SJCRH30 (cell line): ENCODE data around the gene RASSF4. TPM values are rescaled to one million over a fixed set of nuclear protein-coding genes. Genes with fewer than 3 reads are reported as not detected.

Experiments used
- DNase-seq, 2 experiments: peaks; one replicate each; pipeline ENCODE4 v3.0.0-alpha.2; 2015 to 2020
- H3K27ac ChIP-seq: fragments of 250-450 bp; sonication (Bioruptor Pico); 2 replicates; pipeline ENCODE4 v1.5.1; 2020; ENCODE audit warnings: mild to moderate bottlenecking, moderate library complexity
- H3K27me3 ChIP-seq: fragments of 250-450 bp; sonication (Bioruptor Pico); 2 replicates; pipeline ENCODE4 v1.5.1; 2020; ENCODE audit warnings: mild to moderate bottlenecking, moderate library complexity
- H3K36me3 ChIP-seq: fragments of 250-450 bp; sonication (Bioruptor Pico); 2 replicates; pipeline ENCODE4 v1.5.1; 2020; ENCODE audit warnings: mild to moderate bottlenecking, moderate library complexity
- H3K4me1 ChIP-seq: fragments of 250-450 bp; sonication (Bioruptor Pico); 2 replicates; pipeline ENCODE4 v1.5.1; 2020; ENCODE audit warnings: mild to moderate bottlenecking, moderate library complexity
- H3K4me3 ChIP-seq: fragments of 250-450 bp; sonication (Bioruptor Pico); 2 replicates; pipeline ENCODE4 v1.5.1; 2020; ENCODE audit warnings: mild to moderate bottlenecking, moderate library complexity
- H3K9me3 ChIP-seq: fragments of 250-450 bp; sonication (Bioruptor Pico); replicated peaks from 2 replicates; pipeline ENCODE4 v1.5.1; 2020; ENCODE audit warnings: mild to moderate bottlenecking, moderate library complexity
- total RNA-seq: library from RNA; depleted of rRNA; stranded (reverse); fragments of >200 nt; shearing (Covaris generic); gene quantifications from 2 replicates; pipeline ENCODE4 v1.2.3, GENCODE V29; 2014

Gene RASSF4
- total RNA-seq, 1 experiment from 2014 or later, result 22.0 TPM

DNA sequence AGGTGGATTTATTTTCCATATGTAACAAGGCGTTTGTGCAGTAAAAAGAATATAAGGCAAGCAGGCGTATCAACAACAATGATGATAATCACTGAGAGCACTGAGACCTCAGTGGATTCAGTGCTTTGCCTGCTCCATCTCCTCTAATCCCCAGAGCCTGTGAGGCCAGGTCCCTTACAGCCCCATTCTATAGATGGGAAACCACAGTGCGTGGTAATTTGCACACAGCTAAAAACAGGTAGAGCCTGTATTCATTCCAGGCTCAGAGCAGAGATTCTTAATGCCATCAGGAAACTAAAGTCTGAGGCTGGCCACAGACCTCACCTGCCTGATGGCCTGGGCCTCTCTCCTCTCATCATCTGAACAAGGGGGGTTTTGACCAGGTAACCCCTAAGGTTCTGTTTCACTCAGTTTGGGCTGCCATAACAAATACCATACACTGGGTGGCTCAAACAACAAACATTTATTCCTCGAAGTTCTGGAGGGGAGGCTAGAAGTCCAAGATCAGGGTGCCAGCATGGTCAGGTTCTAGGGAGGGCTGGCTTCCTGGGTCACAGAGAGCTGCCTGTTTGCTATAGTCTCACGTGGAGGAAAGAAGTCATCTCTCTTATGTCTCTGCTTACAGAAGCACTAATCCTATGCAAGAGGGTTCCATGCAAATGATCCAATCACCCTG is 10.3 kb upstream of the RASSF4 start:
- Histone ChIP-seq H3K4me1 (peaks cover 32% of the 10 kb centered on the region), H3K36me3 (no peaks in the 10 kb centered on the region), H3K27me3 (no peaks in the 10 kb centered on the region), H3K9me3 (no peaks in the 10 kb centered on the region; the same call in 1 of the 2 replicates), H3K4me3 (no peak overlapping the region), H3K27ac (no peak overlapping the region; the same call in 1 of the 2 replicates)
- DNase-seq, result no peak

DNA sequence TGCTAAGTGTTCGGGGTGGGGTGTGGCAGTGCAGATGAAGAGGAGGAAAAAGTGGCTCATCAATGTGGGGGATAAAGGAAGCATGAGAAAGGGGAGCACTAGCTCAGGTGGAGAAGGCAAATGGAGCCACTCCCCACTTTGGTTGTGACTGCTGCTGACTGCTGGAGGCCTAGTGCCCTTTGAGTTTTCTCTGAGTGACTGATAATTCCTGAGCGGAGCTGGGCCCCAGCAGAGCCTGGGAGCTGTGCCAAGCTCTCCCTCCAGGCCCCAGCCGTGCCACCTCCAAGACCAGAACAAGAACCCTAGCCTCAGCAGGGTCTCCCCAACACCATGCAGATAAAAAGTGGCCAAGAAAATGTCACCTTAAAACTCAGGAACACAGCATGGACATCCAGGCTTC is 9.7 kb upstream of the RASSF4 start:
- no peaks in the 10 kb centered on the region for H3K36me3 ChIP-seq
- no peak for DNase-seq
- no peaks in the 10 kb centered on the region for H3K27me3 ChIP-seq
- no peak overlapping the region for H3K4me3 ChIP-seq
- no peaks in the 10 kb centered on the region; the same call in 1 of the 2 replicates for H3K9me3 ChIP-seq
- no peak overlapping the region for H3K27ac ChIP-seq
- peaks cover 32% of the 10 kb centered on the region for H3K4me1 ChIP-seq

GRCh38 chr10:44950326-44951225 is 9.0 kb upstream of the RASSF4 start:
- H3K9me3 ChIP-seq, result no peaks in the 10 kb centered on the region
- H3K27me3 ChIP-seq, result no peaks in the 10 kb centered on the region
- no peaks in the 10 kb centered on the region for H3K36me3 ChIP-seq
- H3K27ac ChIP-seq, result no peak overlapping the region
- H3K4me1 ChIP-seq, result peaks cover 32% of the 10 kb centered on the region
- DNase-seq, result no peak
- H3K4me3 ChIP-seq, result no peak overlapping the region

GRCh38 chr10:44951576-44952226 is 7.9 kb upstream of the RASSF4 start:
- no peaks in the 10 kb centered on the region for H3K27me3 ChIP-seq
- H3K36me3 ChIP-seq, result no peaks in the 10 kb centered on the region
- H3K27ac ChIP-seq, result no peak overlapping the region
- DNase-seq, result no peak
- no peaks in the 10 kb centered on the region for H3K9me3 ChIP-seq
- peaks cover 27% of the 10 kb centered on the region for H3K4me1 ChIP-seq
- no peak overlapping the region for H3K4me3 ChIP-seq

DNA sequence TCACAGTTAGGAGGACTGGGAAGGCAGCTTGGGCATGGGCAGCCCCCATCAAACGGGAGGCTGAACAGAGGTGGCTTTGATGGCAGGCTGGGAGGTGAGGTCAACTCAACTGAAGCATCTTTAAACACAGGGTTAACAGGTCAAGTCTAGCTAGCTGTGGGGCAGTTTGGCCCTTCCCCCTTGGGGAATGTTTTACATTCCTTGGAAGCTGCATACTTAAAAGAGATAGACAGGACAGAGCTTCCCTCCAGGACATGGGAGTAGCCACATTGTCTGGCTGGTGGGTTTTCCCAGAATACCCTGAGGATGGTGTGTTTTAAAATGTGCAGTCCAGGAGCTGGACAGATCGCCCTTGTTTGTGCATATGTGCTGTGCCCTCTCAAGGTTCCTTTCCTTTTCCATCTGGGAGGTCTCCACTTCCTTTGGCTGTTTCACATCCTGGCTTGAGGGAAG is 6.8 kb upstream of the RASSF4 start:
- Histone ChIP-seq H3K9me3 (no peaks in the 10 kb centered on the region), H3K27ac (no peak overlapping the region), H3K4me3 (no peak overlapping the region), H3K36me3 (no peaks in the 10 kb centered on the region), H3K27me3 (no peaks in the 10 kb centered on the region), H3K4me1 (peaks cover 20% of the 10 kb centered on the region)
- DNase-seq, result no peak

DNA sequence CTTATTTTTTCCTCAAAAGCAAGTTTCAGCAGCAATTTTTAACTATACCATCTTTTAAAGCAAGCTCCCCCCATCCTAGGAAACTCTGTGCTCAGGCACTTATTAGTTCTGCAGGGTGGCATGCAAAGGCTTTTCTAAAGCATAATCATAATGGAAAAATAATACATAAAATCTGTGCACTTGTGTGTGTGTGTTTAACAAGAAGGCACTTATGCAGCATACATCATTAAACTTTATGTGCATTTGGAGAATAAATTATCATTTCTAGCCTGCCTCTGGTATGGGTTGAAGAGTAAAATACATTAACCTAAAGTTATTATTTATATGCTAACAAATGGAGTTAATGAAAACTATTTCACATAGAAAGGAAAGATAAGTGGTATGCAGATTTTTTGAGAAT is 5.6 kb upstream of the RASSF4 start:
- Histone ChIP-seq H3K36me3 (no peaks in the 10 kb centered on the region), H3K27me3 (no peaks in the 10 kb centered on the region), H3K4me3 (no peak overlapping the region), H3K9me3 (no peaks in the 10 kb centered on the region), H3K4me1 (peaks cover 8% of the 10 kb centered on the region; the same call in 1 of the 2 replicates), H3K27ac (no peak overlapping the region)
- DNase-seq, result no peak

- Histone ChIP-seq H3K4me3 (no peak overlapping the region), H3K9me3 (no peaks in the 10 kb centered on the region), H3K27ac (no peak overlapping the region), H3K4me1 (peaks cover 7% of the 10 kb centered on the region; the same call in 1 of the 2 replicates), H3K36me3 (no peaks in the 10 kb centered on the region), H3K27me3 (no peaks in the 10 kb centered on the region)
- DNase-seq, result no peak
These were observed 4.6 kb upstream of the RASSF4 start for GRCh38 chr10:44954962-44955361.

- Histone ChIP-seq H3K27ac (no peak overlapping the region), H3K4me1 (peaks cover 6% of the 10 kb centered on the region; the same call in 1 of the 2 replicates), H3K27me3 (no peaks in the 10 kb centered on the region), H3K4me3 (no peak overlapping the region), H3K9me3 (no peaks in the 10 kb centered on the region), H3K36me3 (no peaks in the 10 kb centered on the region)
- DNase-seq, result no peak
These were observed 4.1 kb upstream of the RASSF4 start for GRCh38 chr10:44955413-44956070.

GRCh38 chr10:44956226-44956625 is 3.4 kb upstream of the RASSF4 start:
- DNase-seq, result no peak
- no peak overlapping the region for H3K27ac ChIP-seq
- H3K9me3 ChIP-seq, result no peaks in the 10 kb centered on the region
- H3K36me3 ChIP-seq, result no peaks in the 10 kb centered on the region
- H3K4me3 ChIP-seq, result no peak overlapping the region
- H3K4me1 ChIP-seq, result peaks cover 11% of the 10 kb centered on the region; the same call in 1 of the 2 replicates
- no peaks in the 10 kb centered on the region for H3K27me3 ChIP-seq

DNA sequence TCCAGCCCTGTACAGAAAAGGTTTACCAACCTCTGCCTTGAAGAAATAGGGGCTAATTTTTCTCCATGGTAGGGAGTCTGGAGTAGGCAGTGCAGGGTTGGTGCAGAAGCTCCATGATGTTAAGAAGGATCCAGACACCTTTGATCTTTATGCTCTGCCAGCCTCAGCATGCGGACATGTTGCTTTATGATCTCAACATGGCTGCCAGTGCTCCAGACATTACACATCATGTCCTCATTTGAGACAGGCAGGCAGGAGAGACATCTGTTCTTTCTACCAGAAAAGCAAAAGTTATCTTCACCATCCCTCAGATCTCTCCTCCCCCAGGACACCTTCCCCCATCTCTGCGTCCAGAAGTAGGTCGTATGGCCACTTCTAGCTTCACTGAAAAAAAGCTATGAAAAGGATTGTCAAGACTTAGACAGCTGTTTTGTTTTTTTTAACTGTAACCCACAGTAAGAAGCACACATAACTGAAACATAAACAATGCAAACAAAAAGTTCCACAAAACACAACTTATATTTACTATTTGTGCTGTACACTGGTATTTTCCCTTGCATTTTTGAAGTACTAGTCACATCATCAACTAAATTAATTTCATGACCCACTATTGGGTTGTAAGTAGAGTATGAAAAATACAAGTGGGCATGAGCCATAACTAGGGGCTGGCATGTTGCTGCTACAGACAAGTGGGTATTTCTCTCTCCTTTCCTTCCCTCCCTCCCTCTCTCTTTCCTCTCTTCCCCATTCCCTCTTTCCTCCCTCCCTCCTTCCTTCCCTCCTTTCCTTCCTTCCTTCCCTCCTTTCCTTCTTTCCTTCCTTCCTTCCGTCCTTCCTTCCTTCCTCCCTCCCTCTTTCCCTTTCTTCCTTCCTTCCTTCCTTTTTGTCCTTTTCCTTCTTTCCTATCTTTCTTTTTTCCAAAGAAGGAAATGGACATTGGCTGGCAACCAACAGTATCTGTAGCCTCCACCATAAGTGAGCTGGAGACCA is 2.6 kb upstream of the RASSF4 start:
- Histone ChIP-seq H3K4me1 (peaks cover 13% of the 10 kb centered on the region; the same call in 1 of the 2 replicates), H3K9me3 (no peaks in the 10 kb centered on the region), H3K36me3 (no peaks in the 10 kb centered on the region), H3K4me3 (no peak overlapping the region), H3K27ac (no peak overlapping the region), H3K27me3 (no peaks in the 10 kb centered on the region)
- no peak for DNase-seq

DNA sequence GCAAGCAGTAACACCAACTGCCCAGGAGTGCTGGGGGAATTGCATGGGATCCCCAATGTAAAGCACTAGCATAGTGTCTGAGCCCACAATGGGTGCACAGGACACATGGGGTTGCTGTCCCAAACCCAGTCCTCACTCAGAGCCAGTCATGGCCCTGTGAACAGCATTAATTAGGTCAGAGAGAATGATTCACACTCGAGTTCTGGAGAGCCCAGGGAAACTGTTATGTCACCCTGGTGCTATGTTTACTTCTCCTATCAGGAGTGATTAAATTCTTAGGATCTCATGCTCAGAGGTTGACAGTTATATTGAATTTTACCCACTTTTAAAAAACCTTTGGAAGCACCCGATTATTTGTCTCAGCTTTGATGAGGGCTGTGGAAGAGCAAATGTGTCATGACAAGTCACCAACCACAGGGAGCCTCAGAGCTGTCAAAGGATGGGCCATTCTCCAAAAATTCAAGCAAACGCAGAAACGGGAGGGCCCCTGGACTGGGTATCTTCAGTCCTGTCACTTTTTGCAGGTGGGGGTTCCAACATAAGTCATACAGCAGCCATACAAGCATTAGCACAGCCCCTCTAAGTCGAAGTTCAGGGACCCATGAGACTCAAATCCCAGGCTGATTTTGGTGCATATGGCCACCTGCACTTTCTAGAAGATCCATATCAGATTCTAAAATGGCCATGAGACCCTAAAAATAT is 1.3 kb upstream of the RASSF4 start:
- peaks cover 17% of the 10 kb centered on the region for H3K4me1 ChIP-seq
- H3K4me3 ChIP-seq, result peak overlapping the region; percentile 85
- H3K27me3 ChIP-seq, result no peaks in the 10 kb centered on the region
- no peak for DNase-seq
- no peaks in the 10 kb centered on the region for H3K9me3 ChIP-seq
- no peaks in the 10 kb centered on the region for H3K36me3 ChIP-seq
- H3K27ac ChIP-seq, result no peak overlapping the region; the same call in 1 of the 2 replicates

GRCh38 chr10:44958898-44959246 is 730 bp upstream of the RASSF4 start:
- Histone ChIP-seq H3K27me3 (no peaks in the 10 kb centered on the region), H3K9me3 (no peaks in the 10 kb centered on the region), H3K4me1 (peaks cover 20% of the 10 kb centered on the region), H3K4me3 (peak overlapping the region; percentile 85), H3K36me3 (no peaks in the 10 kb centered on the region), H3K27ac (peak overlapping the region; percentile 96)
- DNase-seq, result no peak

- Histone ChIP-seq H3K9me3 (no peaks in the 10 kb centered on the region), H3K27me3 (no peaks in the 10 kb centered on the region), H3K4me3 (peak overlapping the region; percentile 85), H3K4me1 (peaks cover 27% of the 10 kb centered on the region), H3K27ac (peak overlapping the region; percentile 96), H3K36me3 (no peaks in the 10 kb centered on the region)
- no peak for DNase-seq
These were observed 472 bp downstream of the RASSF4 start for GRCh38 chr10:44960088-44960460.
